Bronchial smooth muscle cell (primary cell): ENCODE data around the gene PXK. TPM values are rescaled to one million over a fixed set of nuclear protein-coding genes. Genes with fewer than 3 reads are reported as not detected.

ENCODE experiments used
- total RNA-seq: library from RNA; depleted of rRNA; stranded (reverse); fragments of >200 nt; gene quantifications from 2 replicates; pipeline ENCODE4 v1.2.1, GENCODE V29; 2014

Gene PXK
- 41.0 and 47.9 TPM in 2 replicates for total RNA-seq

DNA sequence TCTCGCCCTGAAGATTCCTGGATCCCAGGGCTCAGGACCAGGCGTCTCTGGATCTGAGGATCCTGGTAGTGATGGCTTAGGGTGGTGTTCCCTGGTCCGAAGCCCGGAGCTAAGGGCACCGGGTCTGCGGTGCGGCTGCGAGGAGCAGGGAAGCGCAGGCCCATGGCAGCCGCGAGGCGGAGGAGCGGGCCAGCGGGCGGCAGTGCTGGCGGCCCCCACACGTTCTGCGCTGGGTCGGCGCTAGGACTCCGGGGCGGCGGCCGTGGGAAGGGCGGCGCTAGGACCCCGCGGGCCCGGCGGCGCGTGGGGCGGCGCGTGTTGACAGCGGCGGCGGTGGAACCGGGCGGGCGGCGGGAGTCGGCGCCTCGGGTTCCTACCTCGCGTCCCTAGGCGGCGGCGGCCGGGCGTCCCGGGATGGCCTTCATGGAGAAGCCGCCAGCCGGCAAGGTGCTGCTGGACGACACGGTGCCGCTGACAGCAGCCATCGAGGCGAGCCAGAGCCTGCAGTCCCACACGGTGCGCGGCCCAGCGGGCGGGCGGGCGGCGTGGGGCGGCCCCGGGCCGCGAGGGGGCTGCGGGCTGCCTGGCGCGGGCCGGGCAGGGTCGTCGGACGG lies at the start of gene PXK:
PXK (plus strand) TSS at position 318 of the 614 bp plus-strand sequence; CDS start at position 415, 97 bp downstream.

DNA sequence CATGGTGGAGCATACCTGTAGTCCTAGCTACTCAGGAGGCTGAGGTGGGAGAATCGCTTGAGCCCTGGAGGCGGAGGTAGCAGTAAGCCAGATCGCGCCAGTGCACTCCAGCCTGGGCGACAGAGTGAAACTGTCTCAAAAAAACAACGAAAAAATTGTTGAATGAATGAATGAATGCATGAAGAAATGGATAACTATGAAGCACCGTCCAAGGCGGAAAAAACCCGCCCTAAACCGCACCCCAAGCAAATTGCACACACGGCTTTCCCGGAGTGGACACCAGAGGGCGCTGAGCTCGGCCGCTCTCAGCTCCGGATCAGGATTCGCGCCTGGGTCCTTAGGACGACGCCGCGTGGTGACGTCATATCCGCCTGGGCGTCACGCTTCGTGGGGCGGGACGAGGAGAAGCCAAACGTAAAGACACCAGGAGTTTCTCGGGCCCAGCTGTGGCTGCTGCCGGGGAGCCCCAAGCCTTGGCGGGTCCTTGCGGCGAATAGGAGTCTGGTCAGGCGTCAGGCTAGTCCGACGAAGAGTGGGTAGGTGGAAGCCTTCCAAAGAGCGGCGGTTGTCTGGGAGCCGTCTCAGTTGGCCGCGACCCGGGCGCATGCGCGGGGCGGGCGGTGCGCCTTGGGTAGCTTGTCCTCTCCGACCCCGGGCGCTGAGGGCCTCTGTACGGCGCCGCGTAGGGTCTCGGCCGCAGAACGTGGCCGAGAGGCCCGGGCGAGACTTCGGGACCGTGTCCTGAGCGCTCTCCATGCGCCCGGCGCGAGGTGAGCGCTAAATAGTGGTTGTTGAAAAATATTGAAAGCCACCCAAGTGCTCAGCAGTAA lies 26.6 kb upstream of the PXK start, which contains the start of the genes HTD2 and RPP14:
HTD2 (plus strand) TSS at position 639 of the 830 bp plus-strand sequence. CDS start 11,094 bp downstream, outside the sequence.
RPP14 (plus strand) TSS at position 364 of the 830 bp plus-strand sequence. CDS start 4,085 bp downstream, outside the sequence.

DNA sequence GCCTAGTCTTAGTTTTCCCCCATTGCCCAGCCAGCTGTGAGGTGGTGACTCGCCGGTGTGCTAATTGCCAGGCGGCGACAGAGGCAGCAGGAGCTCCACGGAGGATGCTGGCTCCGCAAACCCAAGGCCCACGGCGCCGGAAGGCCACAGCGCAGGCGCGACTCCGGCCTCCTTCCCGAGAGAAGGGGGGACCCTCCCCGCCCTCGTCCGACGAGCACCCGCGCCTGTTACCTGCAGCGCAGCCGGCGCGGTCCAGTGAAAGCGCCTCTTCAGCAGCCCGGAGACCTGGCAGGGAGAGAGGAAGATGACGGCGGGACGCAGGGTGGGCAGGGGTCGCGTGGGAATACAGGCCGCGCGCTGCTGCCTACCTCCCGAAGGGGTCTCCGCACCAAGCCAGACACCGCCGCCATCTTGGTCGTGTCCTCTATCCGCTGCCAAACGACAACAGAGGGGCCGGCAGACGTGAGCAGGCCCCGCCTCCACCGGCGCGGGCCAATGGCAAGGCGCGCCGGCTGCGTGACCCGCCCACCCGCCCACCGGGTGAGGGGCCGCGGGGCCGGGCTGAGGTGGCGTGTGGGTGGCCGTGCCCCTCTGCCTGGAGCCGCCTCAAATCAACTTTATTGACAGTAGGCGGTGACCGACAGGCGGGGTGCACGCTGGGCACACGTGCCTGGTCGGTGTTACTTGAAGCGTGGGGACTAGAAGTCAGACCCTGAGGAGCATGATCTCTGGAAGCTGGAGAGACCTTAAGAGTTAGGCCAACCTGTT lies 100.9 kb downstream of the PXK start, which contains the start of gene PDHB:
PDHB (minus strand) TSS at position 433 of the 768 bp plus-strand sequence; CDS start at position 410, 23 bp downstream.

Other genes with a start within 250 kb of the PXK start
- gene DNASE1L3, start 121.9 kb upstream of the PXK start, total RNA-seq: not detected in 2 replicates
- gene ABHD6, start 95.1 kb upstream of the PXK start, total RNA-seq: 3.7 and 4.7 TPM in 2 replicates
- gene RPP14, start 26.6 kb upstream of the PXK start, total RNA-seq: 9.1 and 9.5 TPM in 2 replicates
- gene HTD2, start 26.4 kb upstream of the PXK start, total RNA-seq: 5.0 and 6.4 TPM in 2 replicates
- 49.2 and 82.1 TPM in 2 replicates for gene PDHB, start 100.9 kb downstream of the PXK start, total RNA-seq
- 5.1 and 8.0 TPM in 2 replicates for gene KCTD6, start 159.2 kb downstream of the PXK start, total RNA-seq
- 28.2 and 30.4 TPM in 2 replicates for gene ACOX2, start 204.3 kb downstream of the PXK start, total RNA-seq
- gene FAM107A, start 244.5 kb downstream of the PXK start, total RNA-seq: 0.09 and 0.16 TPM in 2 replicates